Thoracic aorta (tissue), 2 donors: ENCODE data around the gene ACE. TPM values are rescaled to one million over a fixed set of nuclear protein-coding genes. Genes with fewer than 3 reads are reported as not detected.
"Not testable (repeated sequence)": the region's sequence is repeated elsewhere in the genome, so short reads cannot be mapped to it uniquely, and the experiment has no call there.

Experiments
- ATAC-seq: fragments of 150-250 bp; one replicate; pipeline ENCODE4 v1.8.0; 2017; ENCODE audit warnings: low read depth; ENCODE audit not compliant: insufficient number of reproducible peaks, low FRiP score
- DNase-seq: peaks from one replicate; pipeline ENCODE4 v3.0.0-alpha.2; 2020; ENCODE audit warnings: low spot score
- H3K27ac ChIP-seq, 2 donors: fragments of 200-600 bp; sonication (generic); 1 replicate in 1 of 2; 2 replicates in 1 of 2; pipeline ENCODE4 v1.5.1; 2016; ENCODE audit warnings: mild to moderate bottlenecking in 2 of 2, moderate library complexity in 2 of 2
- H3K27me3 ChIP-seq: fragments of 200-600 bp; sonication (generic); replicated peaks from 2 replicates; pipeline ENCODE4 v1.6.0; 2016; ENCODE audit warnings: mild to moderate bottlenecking; ENCODE audit not compliant: insufficient read depth
- H3K36me3 ChIP-seq: fragments of 200-600 bp; sonication (generic); one replicate; pipeline ENCODE4 v1.5.1; 2016
- H3K4me1 ChIP-seq, 2 donors: fragments of 200-600 bp; sonication (generic); 1 replicate in 1 of 2; 2 replicates in 1 of 2; pipeline versions ENCODE4 v1.5.1 to v1.6.0; 2016; ENCODE audit warnings: low read depth in 2 of 2, mild to moderate bottlenecking in 1 of 2; ENCODE audit not compliant: control insufficient read depth in 1 of 2
- H3K4me3 ChIP-seq: fragments of 200-600 bp; sonication (generic); 2 replicates; pipeline ENCODE4 v1.5.1; 2016; ENCODE audit warnings: mild to moderate bottlenecking
- H3K9me3 ChIP-seq: fragments of 200-600 bp; sonication (generic); 2 replicates; pipeline ENCODE4 v1.5.1; 2016
- total RNA-seq, 2 donors: library from RNA; depleted of rRNA; stranded (reverse); fragments of >200 nt; gene quantifications; one replicate each; pipeline versions ENCODE4 v1.1.0 to v1.2.3, GENCODE V29; 2016
- TF ChIP-seq, protein P1 (sequence below): fragments of 200-600 bp; sonication (generic); IDR thresholded peaks from one replicate; pipeline ENCODE4 v1.5.1; 2019; ENCODE audit warnings: antibody characterized with exemption

The ACE gene
- total RNA-seq, 2 donors from 2014 or later: 5.4 to 16.5 TPM

- ATAC-seq: no peak
- H3K27ac ChIP-seq: no peak overlapping the region
Observed at GRCh38 chr17:63452046-63452961, 24.6 kb upstream of the ACE start.

GRCh38 chr17:63452962-63453551 lies 23.8 kb upstream of the ACE start:
- ATAC-seq: no peak
- H3K27ac ChIP-seq: no peak overlapping the region
- TF ChIP-seq, protein P1, sequence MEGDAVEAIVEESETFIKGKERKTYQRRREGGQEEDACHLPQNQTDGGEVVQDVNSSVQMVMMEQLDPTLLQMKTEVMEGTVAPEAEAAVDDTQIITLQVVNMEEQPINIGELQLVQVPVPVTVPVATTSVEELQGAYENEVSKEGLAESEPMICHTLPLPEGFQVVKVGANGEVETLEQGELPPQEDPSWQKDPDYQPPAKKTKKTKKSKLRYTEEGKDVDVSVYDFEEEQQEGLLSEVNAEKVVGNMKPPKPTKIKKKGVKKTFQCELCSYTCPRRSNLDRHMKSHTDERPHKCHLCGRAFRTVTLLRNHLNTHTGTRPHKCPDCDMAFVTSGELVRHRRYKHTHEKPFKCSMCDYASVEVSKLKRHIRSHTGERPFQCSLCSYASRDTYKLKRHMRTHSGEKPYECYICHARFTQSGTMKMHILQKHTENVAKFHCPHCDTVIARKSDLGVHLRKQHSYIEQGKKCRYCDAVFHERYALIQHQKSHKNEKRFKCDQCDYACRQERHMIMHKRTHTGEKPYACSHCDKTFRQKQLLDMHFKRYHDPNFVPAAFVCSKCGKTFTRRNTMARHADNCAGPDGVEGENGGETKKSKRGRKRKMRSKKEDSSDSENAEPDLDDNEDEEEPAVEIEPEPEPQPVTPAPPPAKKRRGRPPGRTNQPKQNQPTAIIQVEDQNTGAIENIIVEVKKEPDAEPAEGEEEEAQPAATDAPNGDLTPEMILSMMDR: no peak

More at GRCh38 chr17:63452046-63452961, 24.6 kb upstream of the ACE start:
- TF ChIP-seq, protein P1: no peak
- Histone ChIP-seq H3K36me3 (no peaks in the 10 kb centered on the region), H3K4me1 (peaks cover 2 to 6% of the 10 kb centered on the region in 2 donors), H3K27me3 (no peaks in the 10 kb centered on the region), H3K4me3 (no peak overlapping the region), H3K9me3 (no peaks in the 10 kb centered on the region)
- DNase-seq: no peak

DNA sequence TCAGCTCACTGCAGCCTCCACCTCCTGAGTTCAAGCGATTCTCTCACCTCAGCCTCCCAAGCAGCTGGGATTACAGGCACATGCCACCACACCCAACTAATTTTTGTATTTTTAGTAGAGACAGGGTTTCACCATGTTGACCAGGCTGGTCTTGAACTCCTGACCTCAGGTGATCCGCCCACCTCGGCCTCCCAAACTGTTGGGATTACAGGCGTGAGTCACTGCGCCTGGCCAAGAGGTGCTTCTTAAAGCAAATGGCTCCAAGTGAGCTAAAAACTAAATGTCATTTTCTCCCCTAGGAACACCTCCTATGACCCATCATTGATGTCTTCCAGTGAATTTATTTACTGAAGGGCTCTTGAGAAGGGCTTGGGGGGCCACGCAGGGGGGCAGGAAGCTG lies 22.5 kb upstream of the ACE start:
- not testable (repeated sequence) for H3K27me3 ChIP-seq, DNase-seq, H3K27ac ChIP-seq, H3K4me3 ChIP-seq, H3K4me1 ChIP-seq, ATAC-seq, H3K36me3 ChIP-seq, H3K9me3 ChIP-seq

More at GRCh38 chr17:63452962-63453551, 23.8 kb upstream of the ACE start:
- Histone ChIP-seq H3K36me3 (no peaks in the 10 kb centered on the region), H3K4me3 (no peak overlapping the region), H3K27me3 (no peaks in the 10 kb centered on the region), H3K9me3 (no peaks in the 10 kb centered on the region), H3K4me1 (no peaks in the 10 kb centered on the region)
- DNase-seq: no peak

DNA sequence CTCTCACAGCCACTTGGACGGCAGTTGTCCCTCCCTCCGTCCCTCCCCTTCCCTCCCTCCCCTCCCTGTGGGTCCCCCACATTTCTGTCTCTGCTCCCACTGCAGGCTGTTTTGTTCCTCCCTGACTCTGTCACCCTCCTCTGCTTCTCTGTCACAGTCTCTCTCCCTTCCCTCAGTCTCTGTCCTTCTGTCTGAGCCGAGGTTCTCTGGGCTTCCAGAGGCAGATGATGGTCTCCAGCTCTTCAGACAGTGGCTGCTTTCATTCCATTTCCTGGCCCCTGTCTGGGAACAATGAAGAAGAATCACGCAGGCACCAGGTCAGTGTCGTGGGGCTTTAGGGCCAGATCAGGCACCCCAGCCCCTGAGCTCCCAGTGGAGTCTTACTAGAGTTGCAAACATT lies 21.9 kb upstream of the ACE start:
- DNase-seq: no peak
- H3K4me3 ChIP-seq: no peak overlapping the region
- no peaks in the 10 kb centered on the region for H3K27me3 ChIP-seq
- no peaks in the 10 kb centered on the region for H3K36me3 ChIP-seq
- TF ChIP-seq, protein P1: no peak
- H3K9me3 ChIP-seq: no peaks in the 10 kb centered on the region
- ATAC-seq: no peak
- H3K4me1 ChIP-seq: no peaks in the 10 kb centered on the region
- H3K27ac ChIP-seq: no peak overlapping the region

- Histone ChIP-seq H3K36me3 (no peaks in the 10 kb centered on the region), H3K9me3 (no peaks in the 10 kb centered on the region), H3K27me3 (no peaks in the 10 kb centered on the region), H3K4me1 (no peaks in the 10 kb centered on the region), H3K27ac (no peak overlapping the region), H3K4me3 (no peak overlapping the region)
- TF ChIP-seq, protein P1: no peak
- ATAC-seq: no peak
- no peak for DNase-seq
Observed at GRCh38 chr17:63455417-63455816, 21.4 kb upstream of the ACE start.
